Stimulated activated CD8-positive, alpha-beta memory T cell treated with anti-CD3 and anti-CD28 coated beads, Interleukin-12 subunit alpha, Interleukin-12 subunit beta, amount 100 ng/mL, for 24 hours (primary cell): Measurements from ENCODE around the gene PCK2.
"Not testable (repeated sequence)": the region's sequence is repeated elsewhere in the genome, so short reads cannot be mapped to it uniquely, and the experiment has no call there.

Experiments used
- DNase-seq: peaks from one replicate; pipeline ENCODE4 v3.0.0-alpha.2; 2020; ENCODE audit errors: extremely low read depth

The PCK2 gene

GRCh38 chr14:24095271-24096068 lies 1.4 kb downstream of the PCK2 start:
- peak; percentile 27 for DNase-seq

- no peak for DNase-seq
These were observed 2.6 kb downstream of the PCK2 start for GRCh38 chr14:24096545-24097181.

GRCh38 chr14:24098229-24098926 lies 4.3 kb downstream of the PCK2 start:
- DNase-seq: no peak

GRCh38 chr14:24098927-24099813 lies 5.1 kb downstream of the PCK2 start:
- DNase-seq: no peak

GRCh38 chr14:24100197-24100981 lies 6.3 kb downstream of the PCK2 start:
- DNase-seq: no peak

GRCh38 chr14:24100982-24101494 lies 6.9 kb downstream of the PCK2 start:
- DNase-seq: no peak

GRCh38 chr14:24102357-24103048 lies 8.4 kb downstream of the PCK2 start:
- no peak for DNase-seq

GRCh38 chr14:24103451-24103850 lies 9.3 kb downstream of the PCK2 start:
- DNase-seq: no peak

GRCh38 chr14:24105609-24106239 lies 11.6 kb downstream of the PCK2 start:
- DNase-seq: not testable (repeated sequence)

- DNase-seq: no peak
These were observed 12.7 kb downstream of the PCK2 start for GRCh38 chr14:24106672-24107271.

- no peak for DNase-seq
These were observed 14.3 kb downstream of the PCK2 start for GRCh38 chr14:24108336-24108874.

- no peak for DNase-seq
These were observed 15.9 kb downstream of the PCK2 start for GRCh38 chr14:24110060-24110459.

GRCh38 chr14:24110523-24110922 lies 16.4 kb downstream of the PCK2 start:
- no peak for DNase-seq

GRCh38 chr14:24113379-24113800 lies 19.3 kb downstream of the PCK2 start:
- DNase-seq: no peak

GRCh38 chr14:24113801-24114531 lies 19.9 kb downstream of the PCK2 start:
- peak; percentile 52 for DNase-seq

- DNase-seq: peak; percentile 93
These were observed 20.7 kb downstream of the PCK2 start, which contains the start of the genes DCAF11 and NRL for GRCh38 chr14:24114532-24115421. Gene DCAF11, plus strand, starts transcription at chr14:24114777. Its CDS starts 818 bp downstream, at chr14:24115595. Gene NRL, minus strand, starts transcription at chr14:24114949. Its CDS starts 32,101 bp downstream, at chr14:24082848.
